Mucosa of descending colon (tissue), 3 donors: Measurements from ENCODE around the gene MME. TPM values are rescaled to one million over a fixed set of nuclear protein-coding genes. Genes with fewer than 3 reads are reported as not detected.

ENCODE experiments used
- ATAC-seq: fragments of 200-7000 bp; cut with Tn5 transposase; one replicate; pipeline ENCODE4 v1.9.1; 2020; ENCODE audit warnings: mild to moderate bottlenecking, moderate library complexity
- DNase-seq, 3 donors: peaks; one replicate each; pipeline ENCODE4 v3.0.0-alpha.2; 2020
- H3K36me3 ChIP-seq: fragments of 200-600 bp; one replicate; pipeline ENCODE4 v1.8.0; 2021; ENCODE audit warnings: low read depth, mild to moderate bottlenecking
- H3K4me1 ChIP-seq: fragments of 200-600 bp; one replicate; pipeline ENCODE4 v1.8.0; 2021; ENCODE audit warnings: low read depth, mild to moderate bottlenecking
- H3K4me3 ChIP-seq: fragments of 200-600 bp; one replicate; pipeline ENCODE4 v1.8.0; 2021; ENCODE audit warnings: mild to moderate bottlenecking
- H3K9me3 ChIP-seq: fragments of 200-600 bp; one replicate; pipeline ENCODE4 v1.8.0; 2021; ENCODE audit warnings: mild to moderate bottlenecking
- CTCF ChIP-seq: fragments of 200-600 bp; IDR thresholded peaks from one replicate; pipeline ENCODE4 v1.8.0; 2022; ENCODE audit warnings: antibody characterized with exemption, mild to moderate bottlenecking
- intact Hi-C, 2 donors: fragments of 100-400 bp; cut with DNase I in 1 of 2; cut with micrococcal nuclease in 1 of 2; formaldehyde crosslinking; loops; one replicate each; pipeline versions ENCODE4 v1.11.0 to v1.11.1; 2022; cut with DNase I, micrococcal nuclease
- total RNA-seq, 3 donors: library from RNA; stranded (reverse); fragmentation: NEBNext Ultra II Directional in 2 of 3; extraction: Animal tissue kit (Norgen Biotek cat#: 25700) in 2 of 3; gene quantifications; one replicate each; pipeline versions ENCODE4 v1.2.1 to v1.2.4, GENCODE V29; 2021 to 2023
- donor health status: DM: no; HTN: no; CAD: no; lungs with moderate emphysema.
- donor health status: DM: no; HTN: no; CAD: no.
- donor health status: DM: no; HTN: yes; CAD: no.

Gene MME
- total RNA-seq, 3 donors from 2014 or later, result 1.4 to 1.9 (median 1.6) TPM

GRCh38 chr3:155093261-155093660 lies 13.1 kb downstream of the MME start:
- no peak for DNase-seq
- no peak for ATAC-seq
- H3K4me1 ChIP-seq, result no peaks in the 10 kb centered on the region
- intact Hi-C loops, result no loop called here
- no peak overlapping the region for H3K4me3 ChIP-seq
- no peaks in the 10 kb centered on the region for H3K36me3 ChIP-seq
- H3K9me3 ChIP-seq, result no peaks in the 10 kb centered on the region
- no peak for TF ChIP-seq CTCF

GRCh38 chr3:155096303-155097008 lies 16.3 kb downstream of the MME start:
- Histone ChIP-seq H3K4me3 (no peak overlapping the region), H3K9me3 (no peaks in the 10 kb centered on the region), H3K4me1 (no peaks in the 10 kb centered on the region), H3K36me3 (no peaks in the 10 kb centered on the region)
- TF ChIP-seq CTCF, result no peak
- DNase-seq (no peak), ATAC-seq (no peak)
- intact Hi-C loops, result no loop called here

GRCh38 chr3:155097009-155097349 lies 16.9 kb downstream of the MME start:
- ATAC-seq, result no peak
- intact Hi-C loops, result no loop called here

GRCh38 chr3:155101398-155101797 lies 21.3 kb downstream of the MME start:
- intact Hi-C loops, result no loop called here

More at GRCh38 chr3:155097009-155097349, 16.9 kb downstream of the MME start:
- no peaks in the 10 kb centered on the region for H3K4me1 ChIP-seq
- H3K9me3 ChIP-seq, result no peaks in the 10 kb centered on the region
- H3K36me3 ChIP-seq, result no peaks in the 10 kb centered on the region
- no peak overlapping the region for H3K4me3 ChIP-seq
- TF ChIP-seq CTCF, result no peak
- no peak for DNase-seq

GRCh38 chr3:155102329-155102728 lies 22.2 kb downstream of the MME start:
- DNase-seq, result no peak
- ATAC-seq, result no peak
- intact Hi-C loops, result no loop called here
- TF ChIP-seq CTCF, result no peak
- Histone ChIP-seq H3K36me3 (no peaks in the 10 kb centered on the region), H3K4me3 (no peak overlapping the region), H3K9me3 (no peaks in the 10 kb centered on the region), H3K4me1 (no peaks in the 10 kb centered on the region)

More at GRCh38 chr3:155101398-155101797, 21.3 kb downstream of the MME start:
- Histone ChIP-seq H3K4me3 (no peak overlapping the region), H3K36me3 (no peaks in the 10 kb centered on the region), H3K4me1 (no peaks in the 10 kb centered on the region), H3K9me3 (no peaks in the 10 kb centered on the region)
- DNase-seq (no peak), ATAC-seq (no peak)
- TF ChIP-seq CTCF, result no peak

- no peak for TF ChIP-seq CTCF
- DNase-seq (no peak), ATAC-seq (no peak)
- Histone ChIP-seq H3K36me3 (no peaks in the 10 kb centered on the region), H3K4me3 (no peak overlapping the region), H3K4me1 (no peaks in the 10 kb centered on the region), H3K9me3 (no peaks in the 10 kb centered on the region)
- intact Hi-C loops, result no loop called here
Observed at GRCh38 chr3:155103686-155104085, 23.6 kb downstream of the MME start.
